Limb (tissue), 2 donors: ENCODE data around the gene SMDT1.
"Not testable (repeated sequence)": the region's sequence is repeated elsewhere in the genome, so short reads cannot be mapped to it uniquely, and the experiment has no call there.

Source experiments
- DNase-seq, 2 donors: peaks; one replicate each; pipeline ENCODE4 v3.0.0-alpha.2; 2016; ENCODE audit errors: extremely low spot score in 2 of 2

The SMDT1 gene

DNA sequence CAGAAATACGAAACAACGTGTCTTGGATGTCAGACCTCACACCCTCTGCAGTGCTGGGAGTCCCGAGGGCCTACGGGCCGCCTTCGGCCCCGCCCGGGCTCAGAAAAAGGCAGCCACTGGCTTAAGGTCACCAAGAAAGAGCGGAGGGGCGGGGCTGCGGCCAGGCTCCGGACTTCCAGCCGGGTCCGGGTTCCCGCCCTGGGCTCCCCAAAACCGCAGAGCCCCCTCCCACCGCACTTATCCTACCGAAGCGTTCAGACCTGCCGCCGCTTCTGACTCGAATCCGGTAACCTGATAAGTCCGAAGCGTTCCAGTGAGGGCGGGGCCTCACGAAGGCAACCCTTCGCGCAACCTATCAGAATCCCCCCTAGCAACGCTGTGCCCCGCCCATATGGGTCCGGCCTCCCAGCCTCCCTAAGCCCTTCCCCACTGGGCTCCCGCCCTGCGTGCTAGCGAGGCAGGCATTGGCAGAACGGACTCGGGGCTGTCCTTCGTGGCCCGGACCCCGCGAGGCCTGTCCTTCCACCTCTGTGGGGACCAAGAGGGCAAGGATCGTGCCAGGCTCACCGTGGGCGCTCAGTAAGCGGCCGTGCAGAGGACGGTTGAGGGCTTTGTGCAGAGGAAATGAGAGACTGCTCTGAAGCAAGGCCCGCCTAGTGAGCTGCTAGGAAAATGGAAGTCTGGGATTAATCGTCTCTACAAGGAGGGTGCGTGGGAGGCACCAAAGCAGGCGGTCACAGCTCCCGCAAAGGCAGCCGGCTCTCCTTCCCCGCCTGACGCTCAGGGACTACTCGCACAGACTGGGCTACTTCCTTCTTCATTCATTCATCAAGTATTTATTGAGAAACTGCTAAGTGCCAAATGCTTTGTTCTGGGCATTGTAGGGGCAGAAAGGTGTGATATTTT lies 8.7 kb upstream of the SMDT1 start, which contains the start of gene NAGA:
TSS of gene NAGA (minus strand) at position 296 of the 906 bp plus-strand sequence. CDS start 515 bp downstream, outside the sequence.
- DNase-seq: peak; percentile 95 to 96

GRCh38 chr22:42071508-42071907 lies 8.0 kb upstream of the SMDT1 start:
- DNase-seq: not testable (repeated sequence)

DNA sequence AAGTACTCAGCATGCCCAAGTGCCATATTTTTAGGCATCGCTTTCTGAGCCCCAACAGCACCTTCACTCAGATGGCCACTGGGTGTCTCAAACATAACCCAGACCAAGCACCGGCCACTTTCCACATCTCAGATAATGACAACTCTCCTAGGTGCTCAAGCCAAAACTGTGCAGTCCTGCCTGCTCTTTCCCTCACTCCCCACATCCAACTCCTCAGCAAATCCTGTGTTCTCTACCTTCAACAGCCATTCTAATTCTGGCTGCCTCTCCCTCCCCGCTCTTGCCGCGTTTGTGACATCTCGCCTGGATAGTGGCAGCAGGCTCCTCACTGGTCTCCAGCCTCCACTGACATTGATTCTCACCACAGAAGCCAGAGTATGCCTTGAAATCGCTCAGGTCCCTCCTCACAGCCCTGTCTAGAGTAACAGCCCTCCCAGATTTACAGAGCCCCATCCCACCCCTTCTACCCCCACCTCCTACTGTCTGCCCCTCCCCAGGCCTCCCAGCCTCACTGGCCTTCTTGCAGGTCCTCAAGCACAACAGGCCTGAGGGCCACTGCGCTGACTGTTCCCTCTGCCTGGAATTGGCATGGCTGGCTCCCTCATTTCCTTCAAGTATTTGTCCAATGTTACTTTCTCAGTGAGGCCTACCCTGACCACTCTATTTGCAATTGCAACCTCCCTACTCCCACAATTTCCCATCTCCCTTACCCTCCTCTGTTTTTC lies 6.7 kb upstream of the SMDT1 start:
- no peak for DNase-seq

- DNase-seq: no peak
These were observed 5.9 kb upstream of the SMDT1 start for GRCh38 chr22:42073621-42074041.

- peak; percentile 53 to 79 for DNase-seq
These were observed 5.2 kb upstream of the SMDT1 start, which contains the start of gene PHETA2 for GRCh38 chr22:42074132-42074811. Gene PHETA2 (plus strand): TSS chr22:42074248. CDS start chr22:42077294, 3,046 bp downstream.

- no peak for DNase-seq
These were observed 4.4 kb upstream of the SMDT1 start for GRCh38 chr22:42074846-42075676.

DNA sequence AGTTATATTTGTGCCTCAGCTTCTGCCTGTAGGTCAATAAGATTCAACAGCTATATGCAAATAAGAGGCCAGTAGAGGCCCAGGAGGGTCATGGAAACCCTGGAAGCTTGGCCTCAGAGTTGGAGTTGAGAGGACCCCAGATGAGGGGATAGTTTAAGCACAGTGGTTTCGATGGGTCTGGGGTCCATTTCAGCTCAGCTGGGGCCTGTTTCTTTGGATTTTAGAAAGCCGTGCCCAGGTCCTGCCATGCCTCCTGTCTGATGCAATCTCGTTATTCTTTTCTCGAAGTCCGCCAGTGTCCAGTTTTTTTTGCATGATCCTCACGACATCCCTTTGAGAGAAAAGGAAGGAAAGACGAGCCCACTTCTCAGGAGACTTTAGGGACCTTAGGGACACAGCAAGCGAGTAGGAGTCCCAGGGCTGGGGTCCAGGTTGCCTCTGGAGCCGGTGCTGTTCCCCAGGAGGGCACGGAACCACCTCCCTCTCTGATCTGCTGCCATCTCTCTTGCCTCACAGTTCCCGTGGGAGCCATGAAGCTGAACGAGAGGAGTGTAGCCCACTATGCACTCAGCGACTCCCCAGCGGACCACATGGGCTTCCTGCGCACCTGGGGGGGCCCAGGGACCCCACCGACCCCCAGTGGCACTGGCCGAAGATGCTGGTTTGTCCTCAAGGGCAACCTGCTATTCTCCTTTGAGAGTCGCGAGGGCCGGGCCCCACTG lies 2.6 kb upstream of the SMDT1 start:
- no peak for DNase-seq

DNA sequence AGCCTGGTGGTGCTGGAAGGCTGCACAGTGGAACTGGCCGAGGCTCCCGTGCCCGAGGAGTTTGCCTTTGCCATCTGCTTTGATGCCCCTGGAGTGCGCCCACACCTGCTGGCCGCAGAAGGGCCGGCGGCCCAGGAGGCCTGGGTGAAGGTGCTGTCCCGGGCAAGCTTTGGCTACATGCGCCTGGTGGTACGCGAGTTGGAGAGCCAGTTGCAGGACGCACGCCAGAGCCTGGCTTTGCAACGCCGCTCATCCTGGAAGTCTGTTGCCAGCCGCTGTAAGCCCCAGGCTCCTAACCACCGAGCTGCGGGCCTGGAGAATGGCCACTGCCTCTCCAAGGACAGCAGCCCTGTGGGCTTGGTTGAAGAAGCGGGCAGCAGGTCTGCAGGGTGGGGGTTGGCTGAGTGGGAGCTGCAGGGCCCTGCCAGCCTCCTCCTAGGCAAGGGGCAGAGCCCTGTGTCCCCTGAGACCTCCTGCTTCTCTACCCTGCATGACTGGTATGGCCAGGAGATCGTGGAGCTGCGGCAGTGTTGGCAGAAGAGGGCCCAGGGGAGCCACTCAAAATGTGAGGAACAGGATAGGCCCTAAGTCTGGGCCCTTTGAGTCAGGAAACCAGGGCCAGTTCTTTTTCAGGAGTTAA lies 1.9 kb upstream of the SMDT1 start:
- DNase-seq: no peak

DNA sequence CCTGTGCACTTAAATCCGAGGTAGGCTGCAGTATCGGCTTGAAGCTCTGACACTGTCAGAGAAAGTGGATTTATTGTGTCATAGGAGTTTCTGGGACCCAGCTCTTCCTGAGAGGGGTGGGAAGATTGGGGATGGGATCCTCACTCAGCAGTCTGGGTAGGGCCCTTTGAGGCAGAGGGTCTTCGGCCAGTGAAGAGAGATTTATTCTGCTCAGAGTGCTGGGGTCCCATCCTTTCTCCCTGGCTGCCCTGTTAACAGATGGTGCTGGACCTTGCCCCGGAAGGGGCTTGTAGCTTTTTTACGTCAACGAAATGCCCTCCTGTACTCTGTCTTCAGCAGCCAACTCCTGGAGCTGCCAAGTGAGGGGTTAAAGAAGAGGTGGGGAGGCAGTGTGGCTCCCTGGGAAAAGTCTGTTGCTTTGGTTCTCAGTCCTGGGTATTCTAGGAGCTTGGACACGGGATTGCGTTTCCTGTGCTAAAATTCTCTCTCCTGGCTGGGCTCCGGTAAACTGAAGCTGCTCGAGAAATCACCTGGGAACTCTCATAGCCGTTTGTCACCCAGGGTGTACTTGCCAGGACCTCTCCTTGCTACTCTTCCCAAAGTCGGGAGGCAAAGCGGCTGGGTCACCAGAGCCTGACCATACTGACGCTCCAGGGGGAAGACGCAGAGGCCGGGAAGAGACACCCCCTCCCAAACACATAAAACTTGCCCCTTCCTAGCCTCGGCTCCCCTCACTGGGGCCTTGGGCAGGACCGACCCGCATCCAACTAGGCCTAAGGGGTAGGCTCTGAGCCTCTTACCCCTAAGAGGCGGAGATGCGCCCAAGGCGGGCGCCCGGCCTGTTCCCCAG lies 806 bp upstream of the SMDT1 start:
- no peak for DNase-seq

DNA sequence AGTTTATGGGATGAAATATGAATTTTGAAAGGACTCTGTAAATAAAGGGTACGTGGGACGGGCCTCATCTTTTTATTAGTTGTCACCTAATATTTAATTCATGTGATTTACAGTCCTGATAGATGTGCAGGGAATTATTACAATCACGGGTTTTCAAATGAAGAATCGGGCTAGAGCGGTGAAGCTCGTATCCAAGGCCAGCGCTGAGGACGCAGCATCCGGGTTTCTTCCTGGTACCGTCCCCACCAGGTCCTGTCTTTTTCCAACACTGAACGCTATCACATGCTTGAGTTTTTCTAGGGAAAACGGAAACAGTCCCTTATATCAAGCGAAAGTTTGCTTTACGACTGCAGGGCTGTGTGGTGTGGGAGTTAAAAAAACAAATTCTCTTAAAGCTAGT lies 787 bp downstream of the SMDT1 start:
- DNase-seq: peak in 1 of 2 donors; percentile 30

GRCh38 chr22:42083119-42083518 lies 3.6 kb downstream of the SMDT1 start:
- DNase-seq: no peak

DNA sequence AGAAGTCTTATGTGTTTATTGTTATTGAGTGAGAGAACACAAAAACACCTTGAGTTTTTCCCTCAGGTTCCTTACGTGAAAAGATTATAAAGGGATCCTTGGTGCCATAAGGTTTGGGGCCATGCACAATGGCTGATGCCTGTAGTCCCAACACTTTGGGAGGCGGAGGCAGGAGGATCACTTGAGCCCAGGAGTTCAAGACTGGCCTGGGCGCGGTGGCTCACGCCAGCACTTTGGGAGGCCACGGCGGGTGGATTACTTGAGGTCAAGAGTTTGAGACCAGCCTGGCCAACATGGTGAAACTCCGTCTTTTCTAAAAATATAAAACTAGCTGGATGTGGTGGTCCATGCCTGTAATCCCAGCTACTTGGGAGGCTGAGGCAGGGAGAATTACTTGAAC lies 5.4 kb downstream of the SMDT1 start:
- DNase-seq: no peak

- no peak for DNase-seq
These were observed 6.6 kb downstream of the SMDT1 start for GRCh38 chr22:42086051-42086450.

GRCh38 chr22:42090596-42091454 lies 11.3 kb downstream of the SMDT1 start, which contains the start of gene NDUFA6:
Gene NDUFA6 (minus strand): TSS chr22:42090772. CDS start chr22:42090744, 28 bp downstream.
- peak; percentile 98 to 100 for DNase-seq

- no peak for DNase-seq
These were observed 11.9 kb downstream of the SMDT1 start for GRCh38 chr22:42091455-42091782.

- no peak for DNase-seq
These were observed 21.7 kb downstream of the SMDT1 start for GRCh38 chr22:42101199-42101598.

- DNase-seq: not testable (repeated sequence)
These were observed 24.9 kb downstream of the SMDT1 start for GRCh38 chr22:42104332-42104860.

DNA sequence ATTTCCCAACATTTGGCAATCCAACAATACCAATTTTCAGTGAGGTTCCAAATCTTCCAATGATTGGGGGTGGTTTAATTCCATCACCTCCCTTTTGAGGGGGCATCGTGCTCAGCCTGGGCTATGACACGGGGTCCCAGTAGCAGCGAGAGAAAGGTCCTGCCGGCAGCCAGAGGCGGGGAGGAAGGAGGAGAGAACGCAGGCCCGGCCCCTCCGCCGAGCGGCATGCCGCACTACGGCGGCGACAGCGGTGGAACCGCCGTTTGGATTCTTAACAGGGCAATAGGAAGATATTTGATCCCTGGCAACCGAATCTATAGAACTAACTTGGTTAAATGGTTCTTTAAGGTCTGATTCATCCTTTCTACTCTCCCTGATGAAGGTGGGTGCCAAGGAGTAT lies 29.3 kb downstream of the SMDT1 start:
- no peak for DNase-seq
